ENCODE results near the gene SACS.
"Not testable (repeated sequence)": the region's sequence is repeated elsewhere in the genome, so short reads cannot be mapped to it uniquely, and the experiment has no call there.

The SACS gene

GRCh38 chr13:23443110-23443509 lies 9.6 kb upstream of the SACS start:
- no peaks in the 10 kb centered on the region for H3K9me3 Mint-ChIP-seq
- intact Hi-C loops (cut with micrococcal nuclease), result no loop called here
- H3K4me3 Mint-ChIP-seq, result no peak overlapping the region
- H3K27me3 Mint-ChIP-seq, result no peaks in the 10 kb centered on the region
- H3K4me1 Mint-ChIP-seq (ENCODE audit: low read depth), result no peaks in the 10 kb centered on the region
- no peak overlapping the region for H3K27ac Mint-ChIP-seq
- no peaks in the 10 kb centered on the region for H3K36me3 Mint-ChIP-seq (ENCODE audit: low read depth)

GRCh38 chr13:23440821-23441618 lies 7.5 kb upstream of the SACS start:
- Mint-ChIP-seq H3K27ac (no peak overlapping the region), H3K36me3 (ENCODE audit: low read depth) (no peaks in the 10 kb centered on the region), H3K4me3 (no peak overlapping the region), H3K4me1 (ENCODE audit: low read depth) (no peaks in the 10 kb centered on the region), H3K27me3 (no peaks in the 10 kb centered on the region), H3K9me3 (no peaks in the 10 kb centered on the region)
- intact Hi-C loops (cut with micrococcal nuclease), result no loop called here

GRCh38 chr13:23440324-23440723 lies 6.8 kb upstream of the SACS start:
- intact Hi-C loops (cut with micrococcal nuclease); H3K27ac Mint-ChIP-seq; H3K4me3 Mint-ChIP-seq; H3K36me3 Mint-ChIP-seq (ENCODE audit: low read depth); H3K9me3 Mint-ChIP-seq; H3K4me1 Mint-ChIP-seq (ENCODE audit: low read depth); H3K27me3 Mint-ChIP-seq: not testable (repeated sequence)

- H3K4me3 Mint-ChIP-seq, result no peak overlapping the region
- H3K27me3 Mint-ChIP-seq, result peaks cover 13% of the 10 kb centered on the region
- H3K9me3 Mint-ChIP-seq, result no peaks in the 10 kb centered on the region
- peaks cover 9% of the 10 kb centered on the region for H3K4me1 Mint-ChIP-seq (ENCODE audit: low read depth)
- no peaks in the 10 kb centered on the region for H3K36me3 Mint-ChIP-seq (ENCODE audit: low read depth)
- no peak overlapping the region for H3K27ac Mint-ChIP-seq
- intact Hi-C loops (cut with micrococcal nuclease), result no loop called here
These were observed 4.4 kb upstream of the SACS start for GRCh38 chr13:23437916-23438315.

GRCh38 chr13:23436680-23437079 lies 3.2 kb upstream of the SACS start:
- peaks cover 9% of the 10 kb centered on the region for H3K4me1 Mint-ChIP-seq (ENCODE audit: low read depth)
- H3K9me3 Mint-ChIP-seq, result no peaks in the 10 kb centered on the region
- intact Hi-C loops (cut with micrococcal nuclease), result no loop called here
- no peak overlapping the region for H3K4me3 Mint-ChIP-seq
- H3K27ac Mint-ChIP-seq, result no peak overlapping the region
- peaks cover 15% of the 10 kb centered on the region for H3K27me3 Mint-ChIP-seq
- H3K36me3 Mint-ChIP-seq (ENCODE audit: low read depth), result no peaks in the 10 kb centered on the region

- peaks cover 9% of the 10 kb centered on the region for H3K4me1 Mint-ChIP-seq (ENCODE audit: low read depth)
- no peaks in the 10 kb centered on the region for H3K9me3 Mint-ChIP-seq
- peaks cover 15% of the 10 kb centered on the region for H3K27me3 Mint-ChIP-seq
- no peaks in the 10 kb centered on the region for H3K36me3 Mint-ChIP-seq (ENCODE audit: low read depth)
- H3K4me3 Mint-ChIP-seq, result no peak overlapping the region
- H3K27ac Mint-ChIP-seq, result no peak overlapping the region
- intact Hi-C loops (cut with micrococcal nuclease), result no loop called here
These were observed 989 bp upstream of the SACS start for GRCh38 chr13:23434491-23434890.

GRCh38 chr13:23432626-23433025 lies 876 bp downstream of the SACS start:
- no peaks in the 10 kb centered on the region for H3K9me3 Mint-ChIP-seq
- no peak overlapping the region for H3K27ac Mint-ChIP-seq
- H3K27me3 Mint-ChIP-seq, result peaks cover 15% of the 10 kb centered on the region
- intact Hi-C loops (cut with micrococcal nuclease), result no loop called here
- no peak overlapping the region for H3K4me3 Mint-ChIP-seq
- no peaks in the 10 kb centered on the region for H3K36me3 Mint-ChIP-seq (ENCODE audit: low read depth)
- H3K4me1 Mint-ChIP-seq (ENCODE audit: low read depth), result peaks cover 9% of the 10 kb centered on the region

- H3K4me1 Mint-ChIP-seq (ENCODE audit: low read depth), result peaks cover 9% of the 10 kb centered on the region
These were observed 2.8 kb downstream of the SACS start for GRCh38 chr13:23430664-23431063.

GRCh38 chr13:23427881-23428528 lies 5.5 kb downstream of the SACS start:
- Mint-ChIP-seq H3K4me3 (no peak overlapping the region), H3K4me1 (ENCODE audit: low read depth) (peaks cover 2% of the 10 kb centered on the region), H3K27me3 (peaks cover 2% of the 10 kb centered on the region), H3K36me3 (ENCODE audit: low read depth) (no peaks in the 10 kb centered on the region), H3K27ac (no peak overlapping the region), H3K9me3 (no peaks in the 10 kb centered on the region)
- intact Hi-C loops (cut with micrococcal nuclease), result no loop called here

More at GRCh38 chr13:23430664-23431063, 2.8 kb downstream of the SACS start:
- no peak overlapping the region for H3K4me3 Mint-ChIP-seq
- H3K27ac Mint-ChIP-seq, result no peak overlapping the region
- H3K9me3 Mint-ChIP-seq, result no peaks in the 10 kb centered on the region
- H3K36me3 Mint-ChIP-seq (ENCODE audit: low read depth), result no peaks in the 10 kb centered on the region
- intact Hi-C loops (cut with micrococcal nuclease), result no loop called here
- H3K27me3 Mint-ChIP-seq, result peaks cover 15% of the 10 kb centered on the region

GRCh38 chr13:23427342-23427843 lies 6.1 kb downstream of the SACS start:
- H3K4me1 Mint-ChIP-seq (ENCODE audit: low read depth), result no peaks in the 10 kb centered on the region
- intact Hi-C loops (cut with micrococcal nuclease), result no loop called here
- H3K4me3 Mint-ChIP-seq, result no peak overlapping the region
- no peaks in the 10 kb centered on the region for H3K36me3 Mint-ChIP-seq (ENCODE audit: low read depth)
- no peaks in the 10 kb centered on the region for H3K9me3 Mint-ChIP-seq
- H3K27me3 Mint-ChIP-seq, result peaks cover 2% of the 10 kb centered on the region
- H3K27ac Mint-ChIP-seq, result no peak overlapping the region

GRCh38 chr13:23421596-23421995 lies 11.9 kb downstream of the SACS start:
- Mint-ChIP-seq H3K4me3 (no peak overlapping the region), H3K36me3 (ENCODE audit: low read depth) (no peaks in the 10 kb centered on the region), H3K9me3 (no peaks in the 10 kb centered on the region), H3K4me1 (ENCODE audit: low read depth) (no peaks in the 10 kb centered on the region), H3K27ac (no peak overlapping the region), H3K27me3 (no peaks in the 10 kb centered on the region)
- intact Hi-C loops (cut with micrococcal nuclease), result no loop called here

- H3K27ac Mint-ChIP-seq, result no peak overlapping the region
- intact Hi-C loops (cut with micrococcal nuclease), result no loop called here
These were observed 14.5 kb downstream of the SACS start for GRCh38 chr13:23418776-23419683.

GRCh38 chr13:23414682-23415081 lies 18.8 kb downstream of the SACS start:
- no peak overlapping the region for H3K27ac Mint-ChIP-seq
- H3K4me3 Mint-ChIP-seq, result no peak overlapping the region
- no peaks in the 10 kb centered on the region for H3K4me1 Mint-ChIP-seq (ENCODE audit: low read depth)
- no peaks in the 10 kb centered on the region for H3K27me3 Mint-ChIP-seq
- intact Hi-C loops (cut with micrococcal nuclease), result no loop called here
- no peaks in the 10 kb centered on the region for H3K9me3 Mint-ChIP-seq
- no peaks in the 10 kb centered on the region for H3K36me3 Mint-ChIP-seq (ENCODE audit: low read depth)

More at GRCh38 chr13:23418776-23419683, 14.5 kb downstream of the SACS start:
- Mint-ChIP-seq H3K36me3 (ENCODE audit: low read depth) (no peaks in the 10 kb centered on the region), H3K4me1 (ENCODE audit: low read depth) (no peaks in the 10 kb centered on the region), H3K4me3 (no peak overlapping the region), H3K27me3 (no peaks in the 10 kb centered on the region), H3K9me3 (no peaks in the 10 kb centered on the region)

- Mint-ChIP-seq H3K27me3 (no peaks in the 10 kb centered on the region), H3K4me3 (no peak overlapping the region), H3K4me1 (ENCODE audit: low read depth) (no peaks in the 10 kb centered on the region), H3K9me3 (no peaks in the 10 kb centered on the region), H3K36me3 (ENCODE audit: low read depth) (no peaks in the 10 kb centered on the region), H3K27ac (no peak overlapping the region)
- intact Hi-C loops (cut with micrococcal nuclease), result no loop called here
These were observed 21.8 kb downstream of the SACS start for GRCh38 chr13:23411706-23412105.

Data from dendritic cell treated with granulocyte-macrophage colony-stimulating factor and Interleukin-4, amounts not matched to agents 40 ng/mL and 50 ng/mL, for 4 days (primary cell).